ENCODE results near the gene PCSK5.
"Not testable (repeated sequence)": the region's sequence is repeated elsewhere in the genome, so short reads cannot be mapped to it uniquely, and the experiment has no call there.

The PCSK5 gene

DNA sequence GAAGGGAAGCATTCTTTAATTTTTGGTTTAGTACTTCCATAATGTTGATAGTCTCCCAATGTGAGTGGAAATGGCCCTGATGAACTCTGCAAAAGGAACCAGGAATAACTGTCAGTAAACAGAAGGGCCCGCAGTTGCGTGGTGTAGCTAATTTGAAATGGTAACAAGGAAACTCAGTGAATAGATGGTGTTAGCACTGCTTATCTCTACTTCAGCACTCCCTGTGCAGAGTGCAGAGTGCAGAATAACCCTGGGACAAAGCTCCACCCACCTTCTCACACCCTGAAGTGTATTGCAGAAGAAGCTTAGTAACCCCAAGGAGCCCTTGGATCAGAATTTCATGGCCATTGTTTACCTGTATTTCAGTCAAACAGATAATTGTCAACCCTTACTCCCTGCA, 158.9 kb downstream of the PCSK5 start:
- H4K20me1 ChIP-seq (ENCODE audit: low read depth, low read length) = no peaks in the 10 kb centered on the region
- 0 out of 2 replicates have a peak, but pooled peaks cover 4% of the 10 kb centered on the region for H3K27me3 ChIP-seq (ENCODE audit: low read length)
- no peaks in the 10 kb centered on the region for H3F3A ChIP-seq (ENCODE audit: insufficient read depth)
- no peak overlapping the region for H3K9ac ChIP-seq (ENCODE audit: low read length)
- no peaks in the 10 kb centered on the region for H3K9me3 ChIP-seq (ENCODE audit: insufficient read depth, low read length)
- H3K36me3 ChIP-seq (ENCODE audit: low read length) = no peaks in the 10 kb centered on the region
- no peaks in the 10 kb centered on the region for H3K79me2 ChIP-seq (ENCODE audit: insufficient read depth, low read length)
- H3K9me2 ChIP-seq (replicated peaks; ENCODE audit: insufficient read depth, low read length) = no peaks in the 10 kb centered on the region
- no peak overlapping the region for H3K4me3 ChIP-seq (ENCODE audit: insufficient read depth, low read length, poor library complexity, severe bottlenecking)
- H3K27ac ChIP-seq (ENCODE audit: low read depth, low read length) = no peak overlapping the region
- no peak overlapping the region for H2AFZ ChIP-seq (ENCODE audit: low read depth, low read length, severe bottlenecking)
- TF ChIP-seq, protein P1, sequence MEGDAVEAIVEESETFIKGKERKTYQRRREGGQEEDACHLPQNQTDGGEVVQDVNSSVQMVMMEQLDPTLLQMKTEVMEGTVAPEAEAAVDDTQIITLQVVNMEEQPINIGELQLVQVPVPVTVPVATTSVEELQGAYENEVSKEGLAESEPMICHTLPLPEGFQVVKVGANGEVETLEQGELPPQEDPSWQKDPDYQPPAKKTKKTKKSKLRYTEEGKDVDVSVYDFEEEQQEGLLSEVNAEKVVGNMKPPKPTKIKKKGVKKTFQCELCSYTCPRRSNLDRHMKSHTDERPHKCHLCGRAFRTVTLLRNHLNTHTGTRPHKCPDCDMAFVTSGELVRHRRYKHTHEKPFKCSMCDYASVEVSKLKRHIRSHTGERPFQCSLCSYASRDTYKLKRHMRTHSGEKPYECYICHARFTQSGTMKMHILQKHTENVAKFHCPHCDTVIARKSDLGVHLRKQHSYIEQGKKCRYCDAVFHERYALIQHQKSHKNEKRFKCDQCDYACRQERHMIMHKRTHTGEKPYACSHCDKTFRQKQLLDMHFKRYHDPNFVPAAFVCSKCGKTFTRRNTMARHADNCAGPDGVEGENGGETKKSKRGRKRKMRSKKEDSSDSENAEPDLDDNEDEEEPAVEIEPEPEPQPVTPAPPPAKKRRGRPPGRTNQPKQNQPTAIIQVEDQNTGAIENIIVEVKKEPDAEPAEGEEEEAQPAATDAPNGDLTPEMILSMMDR (IDR thresholded peaks at IDR 0.05; ENCODE audit: insufficient read depth, low read length, poor library complexity, severe bottlenecking) = no peak
- no peak for TF ChIP-seq EZH2phosphoT487 (conservative IDR thresholded peaks at IDR 0.05; ENCODE audit: low read length)
- H3K4me2 ChIP-seq (ENCODE audit: low read depth, low read length, poor library complexity, severe bottlenecking) = no peak overlapping the region

DNA sequence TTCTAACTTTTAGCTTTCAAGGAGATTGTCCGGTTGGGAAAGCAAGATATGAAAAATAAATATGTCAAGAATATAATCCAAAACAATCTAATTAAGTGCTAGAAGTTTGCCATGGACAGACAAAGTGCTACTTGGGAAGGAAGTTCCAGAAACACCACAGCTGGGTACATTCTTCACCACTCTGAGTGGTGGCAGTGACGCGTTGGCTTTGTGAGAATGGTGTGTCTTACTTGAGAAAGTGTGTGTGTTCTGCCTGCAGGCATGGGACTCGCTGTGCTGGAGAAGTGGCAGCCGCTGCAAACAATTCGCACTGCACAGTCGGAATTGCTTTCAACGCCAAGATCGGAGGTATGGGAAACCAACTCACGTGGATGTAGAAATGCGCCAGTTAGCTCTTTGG, 177.2 kb downstream of the PCSK5 start:
- Histone ChIP-seq H3F3A (ENCODE audit: insufficient read depth) (no peaks in the 10 kb centered on the region), H3K36me3 (ENCODE audit: low read length) (no peaks in the 10 kb centered on the region), H3K9ac (ENCODE audit: low read length) (no peak overlapping the region), H3K27me3 (ENCODE audit: low read length) (no peaks in the 10 kb centered on the region), H3K27ac (ENCODE audit: low read depth, low read length) (no peak overlapping the region), H3K4me2 (ENCODE audit: low read depth, low read length, poor library complexity, severe bottlenecking) (no peak overlapping the region), H3K9me2 (replicated peaks; ENCODE audit: insufficient read depth, low read length) (no peaks in the 10 kb centered on the region), H2AFZ (ENCODE audit: low read depth, low read length, severe bottlenecking) (no peak overlapping the region), H3K79me2 (ENCODE audit: insufficient read depth, low read length) (no peaks in the 10 kb centered on the region), H4K20me1 (ENCODE audit: low read depth, low read length) (no peaks in the 10 kb centered on the region), H3K4me3 (ENCODE audit: insufficient read depth, low read length, poor library complexity, severe bottlenecking) (no peak overlapping the region), H3K9me3 (ENCODE audit: insufficient read depth, low read length) (no peaks in the 10 kb centered on the region)
- TF ChIP-seq, protein P1 (IDR thresholded peaks at IDR 0.05; ENCODE audit: insufficient read depth, low read length, poor library complexity, severe bottlenecking) = no peak
- no peak for TF ChIP-seq EZH2phosphoT487 (conservative IDR thresholded peaks at IDR 0.05; ENCODE audit: low read length)

- H3K9me3 ChIP-seq (ENCODE audit: insufficient read depth, low read length) = no peaks in the 10 kb centered on the region
- no peak overlapping the region for H3K4me2 ChIP-seq (ENCODE audit: low read depth, low read length, poor library complexity, severe bottlenecking)
- no peaks in the 10 kb centered on the region for H3K9me2 ChIP-seq (replicated peaks; ENCODE audit: insufficient read depth, low read length)
- H3K9ac ChIP-seq (ENCODE audit: low read length) = no peak overlapping the region
- no peaks in the 10 kb centered on the region for H4K20me1 ChIP-seq (ENCODE audit: low read depth, low read length)
- H3F3A ChIP-seq (ENCODE audit: insufficient read depth) = no peaks in the 10 kb centered on the region
- no peak for TF ChIP-seq EZH2phosphoT487 (conservative IDR thresholded peaks at IDR 0.05; ENCODE audit: low read length)
- TF ChIP-seq, protein P1 (IDR thresholded peaks at IDR 0.05; ENCODE audit: insufficient read depth, low read length, poor library complexity, severe bottlenecking) = no peak
- no peak overlapping the region for H3K27ac ChIP-seq (ENCODE audit: low read depth, low read length)
- no peaks in the 10 kb centered on the region for H3K27me3 ChIP-seq (ENCODE audit: low read length)
- H3K79me2 ChIP-seq (ENCODE audit: insufficient read depth, low read length) = no peaks in the 10 kb centered on the region
- no peak overlapping the region for H3K4me3 ChIP-seq (ENCODE audit: insufficient read depth, low read length, poor library complexity, severe bottlenecking)
- H3K36me3 ChIP-seq (ENCODE audit: low read length) = no peaks in the 10 kb centered on the region
- H2AFZ ChIP-seq (ENCODE audit: low read depth, low read length, severe bottlenecking) = no peak overlapping the region
These were observed 187.1 kb downstream of the PCSK5 start for GRCh38 chr9:76077537-76077936.

- H3K9me2 ChIP-seq (replicated peaks; ENCODE audit: insufficient read depth, low read length); H2AFZ ChIP-seq (ENCODE audit: low read depth, low read length, severe bottlenecking); H4K20me1 ChIP-seq (ENCODE audit: low read depth, low read length); H3K36me3 ChIP-seq (ENCODE audit: low read length); H3F3A ChIP-seq (ENCODE audit: insufficient read depth); H3K27me3 ChIP-seq (ENCODE audit: low read length); H3K4me2 ChIP-seq (ENCODE audit: low read depth, low read length, poor library complexity, severe bottlenecking); H3K9ac ChIP-seq (ENCODE audit: low read length); H3K79me2 ChIP-seq (ENCODE audit: insufficient read depth, low read length); H3K27ac ChIP-seq (ENCODE audit: low read depth, low read length); H3K9me3 ChIP-seq (ENCODE audit: insufficient read depth, low read length); H3K4me3 ChIP-seq (ENCODE audit: insufficient read depth, low read length, poor library complexity, severe bottlenecking): not testable (repeated sequence)
These were observed 190.8 kb downstream of the PCSK5 start for GRCh38 chr9:76081281-76081680.
